ENCODE data around the gene COL1A1.

The COL1A1 gene

GRCh38 chr17:50201276-50201854 lies at the start of gene COL1A1:
Gene COL1A1 (minus strand): TSS chr17:50201631. CDS start chr17:50201513, 118 bp downstream.
- DNase-seq (ENCODE audit: low spot score), result no peak

GRCh38 chr17:50248255-50248654 lies 46.8 kb upstream of the COL1A1 start:
- no peak for DNase-seq (ENCODE audit: low spot score)

- no peak for DNase-seq (ENCODE audit: low spot score)
Observed at GRCh38 chr17:50244771-50245170, 43.3 kb upstream of the COL1A1 start.

- no peak for DNase-seq (ENCODE audit: low spot score)
Observed at GRCh38 chr17:50241431-50241830, 40.0 kb upstream of the COL1A1 start.

- DNase-seq (ENCODE audit: low spot score), result no peak
Observed at GRCh38 chr17:50240851-50241250, 39.4 kb upstream of the COL1A1 start.

GRCh38 chr17:50239937-50240336 lies 38.5 kb upstream of the COL1A1 start:
- no peak for DNase-seq (ENCODE audit: low spot score)

- DNase-seq (ENCODE audit: low spot score), result no peak
Observed at GRCh38 chr17:50238601-50239280, 37.3 kb upstream of the COL1A1 start.

GRCh38 chr17:50237901-50238300 lies 36.5 kb upstream of the COL1A1 start:
- no peak for DNase-seq (ENCODE audit: low spot score)

GRCh38 chr17:50234581-50234980 lies 33.1 kb upstream of the COL1A1 start:
- no peak for DNase-seq (ENCODE audit: low spot score)

GRCh38 chr17:50225701-50226240 lies 24.3 kb upstream of the COL1A1 start:
- DNase-seq (ENCODE audit: low spot score), result no peak

- no peak for DNase-seq (ENCODE audit: low spot score)
Observed at GRCh38 chr17:50222922-50223321, 21.5 kb upstream of the COL1A1 start.

GRCh38 chr17:50221864-50222545 lies 20.6 kb upstream of the COL1A1 start:
- DNase-seq (ENCODE audit: low spot score), result no peak

GRCh38 chr17:50221266-50221863 lies 19.9 kb upstream of the COL1A1 start:
- no peak for DNase-seq (ENCODE audit: low spot score)

GRCh38 chr17:50220811-50221210 lies 19.4 kb upstream of the COL1A1 start:
- no peak for DNase-seq (ENCODE audit: low spot score)

- DNase-seq (ENCODE audit: low spot score), result no peak
Observed at GRCh38 chr17:50219939-50220465, 18.6 kb upstream of the COL1A1 start.

- DNase-seq (ENCODE audit: low spot score), result no peak
Observed at GRCh38 chr17:50219342-50219741, 17.9 kb upstream of the COL1A1 start.

GRCh38 chr17:50218771-50219315 lies 17.4 kb upstream of the COL1A1 start:
- no peak for DNase-seq (ENCODE audit: low spot score)

- no peak for DNase-seq (ENCODE audit: low spot score)
Observed at GRCh38 chr17:50218071-50218759, 16.8 kb upstream of the COL1A1 start.

- no peak for DNase-seq (ENCODE audit: low spot score)
Observed at GRCh38 chr17:50217591-50217990, 16.2 kb upstream of the COL1A1 start.

GRCh38 chr17:50214976-50215760 lies 13.7 kb upstream of the COL1A1 start:
- DNase-seq (ENCODE audit: low spot score), result no peak
